ENCODE measurements around the gene AFF3.
"Not testable (repeated sequence)": the region's sequence is repeated elsewhere in the genome, so short reads cannot be mapped to it uniquely, and the experiment has no call there.

Gene AFF3

DNA sequence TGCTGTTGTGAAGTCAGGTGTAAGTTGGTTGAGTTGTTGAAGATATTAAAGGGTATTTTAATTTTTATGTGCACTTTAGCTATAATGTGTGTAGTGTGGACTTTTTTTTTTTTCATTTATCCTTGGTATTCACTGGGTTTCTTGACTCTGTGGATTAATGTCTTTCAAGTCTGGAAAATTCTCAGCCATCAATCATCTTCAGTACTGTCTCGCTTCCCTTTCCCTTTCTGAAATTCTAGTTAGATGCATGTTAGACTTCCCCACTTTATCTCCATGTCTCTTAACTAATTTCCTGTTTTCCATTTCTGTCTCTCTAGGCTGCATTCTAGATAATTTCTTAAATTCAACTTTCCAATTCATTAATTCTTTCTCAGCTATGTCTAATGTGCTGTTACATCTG lies 404.9 kb downstream of the AFF3 start:
- DNase-seq (ENCODE audit: low spot score) = no peak

DNA sequence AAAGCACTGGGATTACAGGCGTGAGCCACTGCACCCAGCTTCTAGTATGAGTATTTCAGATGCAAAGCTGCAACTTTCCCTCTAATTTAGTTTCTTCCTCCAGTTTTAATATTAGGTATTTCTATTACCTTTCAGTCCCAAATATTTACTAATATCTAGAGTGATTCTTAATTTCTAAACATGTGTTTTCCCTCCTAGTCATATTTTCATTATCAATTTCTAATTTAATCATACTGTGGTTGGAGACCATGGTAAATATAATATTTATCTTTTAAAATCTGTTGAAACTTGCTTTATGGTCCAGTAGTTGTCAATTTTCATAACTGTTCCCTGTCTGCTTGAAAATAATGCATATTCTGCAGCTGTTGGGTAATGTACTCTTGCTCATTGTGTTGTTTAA lies 406.6 kb downstream of the AFF3 start:
- DNase-seq (ENCODE audit: low spot score) = no peak

DNA sequence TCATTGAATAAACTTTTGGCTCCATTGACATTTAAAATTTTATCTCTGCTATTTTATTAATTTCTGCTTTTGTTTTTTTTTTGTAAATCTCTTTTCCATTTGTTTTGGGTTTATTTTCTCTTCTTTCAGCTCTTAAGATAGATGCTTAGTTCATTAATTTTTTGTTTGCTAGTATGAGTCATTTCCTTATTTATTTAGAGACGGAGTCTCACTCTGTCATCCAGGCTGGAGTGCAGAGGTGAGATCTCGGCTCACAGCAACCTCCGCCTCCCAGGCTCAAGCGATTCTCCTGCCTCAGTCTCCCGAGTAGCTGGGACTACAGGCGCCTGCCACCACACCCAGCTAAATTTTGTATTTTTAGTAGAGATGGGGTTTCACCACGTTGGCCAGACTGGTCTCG lies 407.1 kb downstream of the AFF3 start:
- not testable (repeated sequence) for DNase-seq (ENCODE audit: low spot score)

DNA sequence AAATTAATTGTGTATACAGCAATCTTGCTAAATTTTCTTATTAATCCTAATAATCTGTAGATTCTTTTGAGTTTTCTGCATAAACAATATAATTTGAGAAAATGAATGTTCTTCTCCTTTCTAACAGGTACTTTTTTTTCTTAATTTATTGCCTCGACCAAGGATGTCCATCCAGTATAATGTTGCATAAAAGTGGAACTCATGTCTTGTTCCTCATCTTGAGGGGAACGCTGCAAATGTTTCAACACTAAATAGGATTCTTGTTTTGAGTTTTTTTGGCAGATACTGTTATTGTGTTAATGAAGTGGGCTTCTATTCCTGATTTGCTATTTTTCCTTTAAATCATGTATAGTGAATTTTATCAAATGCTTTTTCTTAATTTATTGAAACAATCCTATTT lies 408.2 kb downstream of the AFF3 start:
- no peak for DNase-seq (ENCODE audit: low spot score)

DNA sequence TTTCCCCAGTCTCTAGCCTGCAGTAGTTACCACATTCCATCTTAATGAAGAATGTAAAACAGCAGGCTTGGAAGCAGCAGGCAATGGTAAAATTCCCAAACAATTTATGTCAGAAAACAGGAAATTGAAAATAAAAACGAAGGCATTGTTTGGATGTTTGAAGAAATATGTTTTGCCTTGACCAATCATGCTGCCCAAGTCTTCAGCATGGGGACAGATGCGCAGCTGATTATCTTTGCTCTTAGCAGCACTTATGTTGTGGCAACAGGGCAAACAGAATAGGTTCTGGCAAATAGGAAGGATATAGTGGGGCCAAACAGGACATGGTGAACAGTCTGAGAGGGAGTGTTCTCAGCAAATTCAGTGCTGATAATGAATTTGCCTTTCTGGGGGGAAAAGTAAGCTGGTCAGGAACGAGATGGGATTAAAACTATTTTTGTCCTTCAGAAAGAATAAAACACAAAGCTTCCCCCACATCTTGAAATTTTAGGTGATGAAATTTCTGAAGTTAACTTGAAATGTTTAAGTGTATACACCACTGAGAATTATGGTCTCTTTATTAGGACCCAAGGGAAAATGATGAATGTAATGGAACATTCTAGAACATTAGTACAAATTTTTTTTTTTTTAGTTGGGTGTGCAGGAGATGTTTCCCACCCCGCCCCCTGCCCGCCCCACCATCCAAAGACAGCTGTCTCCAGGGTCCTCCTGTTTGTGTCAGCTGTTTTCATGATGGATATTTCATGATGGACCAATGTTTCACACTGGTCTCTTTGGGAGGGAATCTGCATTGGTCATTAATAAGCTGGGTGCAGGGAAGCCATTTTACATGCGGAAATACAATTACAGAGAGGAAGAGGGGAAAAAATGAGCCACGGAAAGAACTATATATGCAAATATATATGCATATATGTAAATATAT lies 413.0 kb downstream of the AFF3 start:
- no peak for DNase-seq (ENCODE audit: low spot score)

DNA sequence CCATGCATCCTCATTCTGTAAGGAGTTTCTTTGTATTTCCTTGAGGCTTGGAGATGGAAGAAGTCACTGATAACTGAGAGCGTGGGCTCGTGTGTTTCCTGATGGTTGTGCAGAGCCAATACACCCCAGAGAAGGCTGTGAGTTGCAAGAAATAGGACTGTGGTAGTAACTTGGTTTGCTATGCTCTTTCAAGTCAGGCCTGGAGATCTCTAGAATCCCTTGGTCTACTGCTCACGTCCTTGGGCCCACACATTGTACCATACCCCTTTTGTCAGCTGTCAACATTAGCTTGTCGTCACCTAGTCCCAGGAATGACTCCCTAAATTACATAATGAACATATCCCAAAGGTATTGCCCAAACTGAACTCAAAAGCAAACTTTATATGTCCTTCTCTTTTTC lies 414.2 kb downstream of the AFF3 start:
- DNase-seq (ENCODE audit: low spot score) = no peak

DNA sequence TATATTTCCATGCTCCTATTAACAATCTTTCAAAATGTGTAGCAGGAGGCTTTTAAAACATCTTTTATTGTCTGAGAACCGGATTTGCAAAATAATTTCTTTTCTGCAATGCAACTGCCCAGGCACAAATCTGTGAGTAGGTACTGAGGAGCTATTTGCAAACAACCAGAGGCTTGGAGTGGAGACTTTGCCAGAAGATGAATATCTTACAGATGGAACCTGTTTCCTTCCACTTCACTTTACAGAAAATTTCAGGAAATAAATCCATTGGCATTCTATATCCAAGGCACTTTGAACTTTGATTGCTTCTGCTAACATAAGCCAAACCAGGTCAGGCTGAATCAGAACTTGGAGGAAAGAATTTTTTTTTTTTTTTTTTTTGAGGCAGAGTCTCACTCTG lies 415.2 kb downstream of the AFF3 start:
- DNase-seq (ENCODE audit: low spot score) = no peak

DNA sequence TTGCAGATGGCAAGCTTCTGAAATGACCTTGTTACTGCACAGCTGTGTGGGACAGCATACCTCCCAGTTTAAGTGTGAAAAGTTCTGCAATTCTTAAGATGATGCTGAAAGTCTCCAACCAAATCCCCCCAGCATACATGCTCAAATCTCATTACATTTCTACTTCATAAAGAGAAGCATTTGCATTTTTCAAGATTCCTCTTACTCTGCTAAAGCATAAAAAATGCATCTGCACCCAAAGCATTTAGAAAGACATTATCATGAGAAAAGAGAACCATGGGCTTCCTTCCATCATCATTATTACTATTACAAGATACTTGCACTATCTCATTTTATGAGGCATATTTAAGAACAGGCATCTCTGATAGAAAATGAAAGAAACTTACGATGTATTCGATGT lies 415.7 kb downstream of the AFF3 start:
- no peak for DNase-seq (ENCODE audit: low spot score)

DNA sequence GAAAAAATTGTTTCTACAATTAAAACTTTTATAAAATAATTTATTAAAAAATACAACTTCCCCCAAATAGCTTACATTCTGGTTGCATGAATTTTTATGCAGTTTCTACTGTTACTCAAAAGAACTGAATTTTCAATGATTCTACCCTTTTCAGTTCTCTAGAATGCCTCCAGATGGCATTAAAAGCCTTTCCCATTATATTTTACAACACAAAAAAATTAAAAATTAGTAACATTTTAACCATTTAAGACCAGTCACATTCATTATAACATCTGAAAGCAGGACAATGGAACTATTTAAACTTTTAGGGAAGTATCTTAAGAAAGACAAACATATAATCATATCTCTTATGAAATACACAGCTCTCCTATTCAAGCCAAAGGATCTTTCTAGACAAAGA lies 416.6 kb downstream of the AFF3 start:
- DNase-seq (ENCODE audit: low spot score) = no peak

DNA sequence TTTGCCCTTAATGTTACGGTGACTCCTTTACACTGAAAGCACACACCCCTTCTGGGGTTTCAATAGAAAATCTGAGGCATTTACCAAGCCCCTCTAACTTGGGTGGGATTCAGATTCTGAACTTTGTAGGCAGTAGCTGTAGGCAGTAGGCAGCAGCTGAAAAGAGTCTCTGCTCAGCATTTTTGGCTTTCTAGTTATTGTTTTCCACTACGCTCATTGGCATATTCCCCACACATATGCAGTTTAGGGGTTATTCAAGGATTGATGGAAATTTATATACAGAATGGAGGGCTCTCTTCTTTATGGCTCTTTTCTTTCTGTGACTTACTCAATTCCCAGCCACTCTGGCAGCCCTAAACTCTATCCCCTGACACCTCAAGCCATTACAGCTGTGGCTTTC lies 419.9 kb downstream of the AFF3 start:
- DNase-seq (ENCODE audit: low spot score) = no peak

DNA sequence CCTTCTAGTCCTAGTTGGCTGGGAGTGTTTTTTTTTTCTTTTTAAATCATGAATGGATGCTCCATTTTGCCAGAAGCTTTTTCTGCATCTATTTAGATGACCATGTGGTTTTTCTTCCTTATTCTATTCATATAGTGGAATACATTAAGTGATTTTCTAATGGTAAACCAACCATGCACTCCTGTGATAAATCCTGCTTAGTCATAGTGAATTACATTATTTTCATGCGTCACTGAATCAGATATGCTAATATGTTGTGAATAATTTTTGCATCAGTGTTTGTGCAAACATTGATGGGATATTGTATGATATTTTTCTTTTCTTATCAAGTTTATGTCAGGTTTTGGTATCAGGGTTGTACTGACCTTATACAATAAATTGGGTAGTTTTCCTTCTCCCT lies 423.3 kb downstream of the AFF3 start:
- no peak for DNase-seq (ENCODE audit: low spot score)

DNA sequence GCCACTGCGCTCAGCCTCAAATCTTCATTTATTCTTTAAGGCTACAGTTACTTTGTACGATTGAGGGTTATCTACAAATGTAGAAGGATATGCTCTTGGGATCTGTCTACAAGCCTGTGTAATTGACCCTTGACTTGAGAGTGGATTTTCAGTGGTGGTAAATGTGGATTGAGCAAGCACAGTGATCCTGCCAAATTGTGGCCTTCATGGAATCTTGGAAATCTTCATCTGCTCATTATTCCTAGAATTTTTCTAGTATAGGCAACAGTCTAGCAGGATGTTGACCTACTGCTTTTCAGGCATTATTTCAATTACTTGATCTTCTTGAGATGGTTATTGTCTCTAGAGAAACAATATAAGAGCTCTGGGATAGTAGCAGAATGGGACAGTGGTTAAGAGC lies 426.4 kb downstream of the AFF3 start:
- no peak for DNase-seq (ENCODE audit: low spot score)

DNA sequence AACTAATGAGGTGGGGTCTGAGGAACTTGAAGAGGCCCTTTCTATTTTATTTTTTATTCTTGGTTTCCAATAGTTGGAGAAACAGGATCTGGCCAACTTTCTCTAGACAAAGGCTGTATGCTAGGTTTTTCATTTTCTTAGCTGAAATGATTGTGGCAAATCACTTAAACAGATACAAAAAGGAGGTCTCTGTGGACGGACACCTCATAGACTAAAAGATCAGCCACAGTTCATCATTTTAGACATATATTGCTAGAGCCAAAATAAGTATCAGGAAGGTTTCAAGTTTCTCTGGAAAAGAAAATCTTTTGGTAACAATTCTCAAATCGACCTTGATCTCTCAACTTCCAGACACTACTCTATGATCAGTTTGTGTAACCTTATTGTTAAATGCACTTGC lies 428.0 kb downstream of the AFF3 start:
- no peak for DNase-seq (ENCODE audit: low spot score)

DNA sequence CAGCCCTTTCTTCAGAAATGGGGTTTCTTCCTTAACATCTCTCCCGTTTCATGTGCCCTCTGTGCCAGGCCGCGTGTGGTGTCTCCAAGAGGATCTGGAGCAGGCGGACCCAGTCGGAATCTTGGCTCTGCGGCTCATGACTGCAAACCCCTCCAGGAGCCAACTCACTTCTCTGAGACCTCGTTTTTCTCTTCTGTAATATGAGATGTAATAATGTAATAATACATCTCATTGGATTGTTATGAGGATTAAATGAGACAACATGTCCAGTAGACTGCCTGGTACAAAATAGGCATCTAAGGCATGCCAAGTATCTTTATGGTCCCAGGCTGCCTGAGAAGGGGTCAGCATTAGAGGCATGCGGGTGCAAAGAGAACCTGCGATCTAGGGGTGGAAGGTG lies 431.2 kb downstream of the AFF3 start:
- no peak for DNase-seq (ENCODE audit: low spot score)

DNA sequence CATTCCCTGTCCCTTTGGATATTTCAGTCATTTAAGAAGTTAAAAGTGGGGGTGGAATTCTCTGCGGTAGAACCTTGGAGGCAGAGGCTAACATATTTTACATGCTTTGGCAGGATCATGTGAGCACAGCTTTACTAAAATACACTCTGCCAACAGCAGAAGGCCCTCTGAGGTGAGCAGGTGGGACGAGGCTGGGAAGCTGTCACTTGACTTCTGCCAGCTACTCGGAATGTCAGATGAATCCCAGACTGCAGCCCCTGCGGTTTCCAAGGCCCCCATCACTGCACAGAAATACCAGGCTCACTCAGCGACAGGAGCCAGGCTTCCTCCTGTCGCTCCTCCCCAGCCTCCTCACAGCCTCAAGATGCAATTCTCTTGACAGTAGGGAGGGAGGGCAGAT lies 431.7 kb downstream of the AFF3 start:
- DNase-seq (ENCODE audit: low spot score) = no peak

DNA sequence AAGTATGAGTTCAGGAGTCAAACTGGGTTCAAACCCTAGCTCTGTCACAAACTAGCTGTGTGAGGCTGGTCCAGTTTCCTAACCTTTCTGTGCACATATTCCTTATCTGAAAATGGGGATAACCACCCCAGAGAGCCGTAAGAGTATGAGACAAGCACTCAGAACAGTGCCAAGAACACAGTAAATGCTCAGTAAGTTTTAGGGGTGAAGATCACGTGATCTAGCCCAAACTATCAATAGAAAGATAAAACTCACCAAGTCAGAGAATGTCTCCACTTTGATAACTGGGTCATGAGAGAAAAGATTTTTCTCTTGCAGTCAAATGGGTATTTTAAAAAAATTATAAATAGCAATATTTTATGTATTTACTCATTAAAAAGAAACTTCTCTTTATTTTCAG lies 433.2 kb downstream of the AFF3 start:
- DNase-seq (ENCODE audit: low spot score) = no peak

DNA sequence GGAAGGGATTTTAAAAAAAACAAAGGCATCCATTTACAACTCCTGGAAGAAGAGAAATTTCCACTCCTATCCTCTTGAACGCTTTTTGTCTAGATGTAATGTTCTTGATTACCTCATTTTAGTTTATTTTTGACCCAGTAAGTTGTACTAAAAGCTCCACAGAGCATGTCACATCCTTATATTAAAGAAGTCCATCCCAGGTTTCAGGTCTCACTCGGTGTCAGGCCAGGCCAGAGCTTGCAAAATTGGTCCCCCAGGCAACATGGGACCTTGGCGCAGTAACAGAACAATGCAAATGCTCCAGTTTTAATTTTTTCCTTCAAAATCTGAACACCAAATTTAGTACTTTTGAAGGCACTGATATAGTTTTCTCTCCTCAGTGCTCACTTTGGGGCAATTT lies 434.2 kb downstream of the AFF3 start:
- no peak for DNase-seq (ENCODE audit: low spot score)

DNA sequence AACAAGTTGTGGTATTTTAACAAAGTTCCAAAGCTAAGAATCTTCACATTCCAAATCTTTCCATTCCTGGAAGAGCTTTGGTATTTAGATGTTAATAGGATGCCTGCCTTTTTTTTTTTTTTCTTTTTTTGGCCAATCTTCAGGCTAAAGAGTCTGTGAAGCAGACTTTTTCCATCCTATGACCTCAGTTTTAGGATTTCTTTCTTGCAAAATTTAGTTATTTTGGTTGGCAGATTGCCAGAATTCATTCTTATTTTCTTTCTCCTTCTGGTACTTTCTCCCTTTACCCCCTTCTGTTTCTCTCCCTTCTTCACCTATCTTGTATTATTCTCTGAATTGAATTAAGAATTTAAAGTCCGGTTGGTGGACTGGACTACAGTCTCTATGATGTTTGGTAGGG lies 434.8 kb downstream of the AFF3 start:
- DNase-seq (ENCODE audit: low spot score) = no peak

DNA sequence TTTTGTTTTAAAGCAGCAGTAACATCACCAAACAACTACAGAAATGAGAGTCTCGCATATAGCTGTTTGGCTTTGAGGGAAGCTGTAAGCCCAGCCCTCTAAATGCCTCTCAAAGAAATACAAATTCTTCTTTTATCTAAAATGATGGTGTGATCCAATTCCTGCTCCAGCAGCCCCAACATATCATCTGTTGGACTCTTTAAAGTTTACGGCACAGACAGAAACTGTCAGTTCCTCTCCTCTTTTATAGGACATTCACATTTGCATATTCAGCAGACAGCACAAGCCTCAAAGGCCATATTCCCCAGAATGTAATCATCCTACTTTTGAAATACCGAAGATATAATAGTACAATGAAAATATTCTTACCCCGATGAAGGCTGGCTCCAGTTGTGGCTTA lies 435.7 kb downstream of the AFF3 start:
- no peak for DNase-seq (ENCODE audit: low spot score)

DNA sequence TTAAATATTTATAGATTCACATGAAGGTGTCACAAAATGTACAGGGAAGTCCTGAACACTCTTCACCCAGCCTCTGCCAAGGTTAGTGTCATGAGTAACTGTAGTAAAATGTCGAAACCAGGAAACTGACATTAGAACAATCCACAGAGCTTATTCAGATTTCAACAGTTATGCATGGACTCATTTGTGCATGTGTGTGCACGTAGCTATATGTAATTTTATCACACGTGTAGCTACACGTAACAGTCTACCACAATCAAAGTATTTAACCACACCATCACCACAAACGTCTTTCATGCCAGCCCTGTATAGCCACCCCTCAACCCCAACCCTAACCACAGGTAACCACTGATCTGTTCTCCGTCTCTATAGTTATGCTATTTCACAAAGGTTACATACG lies 440.9 kb downstream of the AFF3 start:
- no peak for DNase-seq (ENCODE audit: low spot score)

DNA sequence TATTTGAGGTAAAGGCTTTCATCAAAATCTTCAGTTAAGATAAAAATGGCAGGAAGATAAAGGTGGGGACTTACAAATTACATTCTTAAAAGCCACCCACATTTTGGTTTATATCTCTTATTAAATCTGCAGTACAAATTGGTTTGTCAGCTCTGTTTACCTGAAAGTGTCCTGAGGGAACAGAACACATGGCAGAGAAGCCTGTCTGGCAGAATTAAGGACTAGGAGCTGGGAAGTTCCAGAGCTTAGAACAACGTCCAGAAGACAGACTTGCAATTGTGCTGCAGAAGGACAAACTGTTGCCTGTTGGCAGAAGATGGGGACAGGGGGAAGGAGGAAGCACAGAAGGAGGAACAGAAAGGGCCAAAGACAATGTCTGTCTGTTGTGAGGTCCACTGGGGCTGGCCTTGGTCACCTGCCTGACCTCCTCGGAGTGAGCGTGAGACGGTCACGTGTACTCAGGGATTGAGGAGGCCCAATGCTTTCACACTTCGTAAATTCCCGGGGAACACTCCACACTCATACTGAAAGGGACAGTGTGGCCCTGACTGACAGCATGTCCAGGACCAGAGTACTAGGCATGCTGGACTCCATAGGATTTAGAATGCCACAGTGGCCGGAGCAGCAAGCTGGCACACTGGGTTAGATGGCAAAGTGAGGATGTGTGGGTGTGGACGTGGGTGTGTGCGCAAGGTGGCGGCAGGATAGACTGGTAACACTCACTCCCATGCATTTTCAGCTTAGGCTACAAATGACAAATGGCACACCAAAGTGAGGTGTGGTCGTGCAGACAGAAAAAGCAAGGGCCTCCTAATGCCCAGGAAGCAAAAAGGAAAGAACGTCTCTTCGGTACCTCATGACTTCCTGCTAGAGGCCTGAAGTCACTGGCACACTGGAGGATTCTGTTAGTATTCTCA lies 441.6 kb downstream of the AFF3 start:
- no peak for DNase-seq (ENCODE audit: low spot score)

DNA sequence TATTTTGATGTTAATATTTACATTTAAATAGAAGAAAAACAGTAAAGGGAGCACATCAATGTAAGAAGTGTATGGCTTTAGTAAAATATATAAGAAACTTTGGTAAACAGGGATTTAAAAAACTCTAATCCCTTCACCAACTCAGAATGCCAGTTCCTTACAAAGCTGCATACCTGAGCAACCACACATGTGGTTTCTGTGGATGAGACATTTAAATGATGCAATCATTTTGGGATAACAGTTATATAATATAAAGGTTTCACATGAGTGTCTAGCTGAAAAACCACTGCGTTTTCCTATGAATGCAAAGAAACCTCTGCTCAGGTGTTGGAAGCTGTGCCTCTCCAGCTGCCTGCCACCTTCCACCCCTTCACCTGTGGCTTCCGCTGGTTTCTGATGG lies 443.5 kb downstream of the AFF3 start:
- DNase-seq (ENCODE audit: low spot score) = no peak
